OCI-LY3 (cell line): ENCODE data around the gene BRMS1L.
"Not testable (repeated sequence)": the region's sequence is repeated elsewhere in the genome, so short reads cannot be mapped to it uniquely, and the experiment has no call there.

Source experiments
- H2AFZ ChIP-seq: fragments of 200-600, 300-600 bp; shearing (Covaris generic); 2 replicates; pipeline ENCODE4 v1.6.0; 2014; ENCODE audit warnings: antibody characterized with exemption, low read depth, low read length
- H3K27ac ChIP-seq: fragments of 200-600, 300-600 bp; sonication (generic); 2 replicates; pipeline ENCODE4 v1.5.1; 2014; ENCODE audit warnings: mild to moderate bottlenecking, low read length, moderate library complexity, mixed read lengths
- H3K27me3 ChIP-seq: fragments of 200-600, 300-600 bp; sonication (generic); 2 replicates; pipeline ENCODE4 v1.6.1; 2014; ENCODE audit warnings: low read depth, low read length, mixed read lengths
- H3K36me3 ChIP-seq: fragments of 200-600, 300-600 bp; sonication (generic); replicated peaks from 2 replicates; pipeline ENCODE3; 2014; ENCODE audit warnings: low read depth, low read length, mixed read lengths
- H3K4me1 ChIP-seq: fragments of 300-600, 200-600 bp; sonication (generic); 2 replicates; pipeline ENCODE4 v1.6.1; 2014; ENCODE audit warnings: low read length, mixed read lengths
- H3K4me2 ChIP-seq: fragments of 200-600, 300-600 bp; sonication (generic); 2 replicates; pipeline ENCODE4 v1.6.1; 2014; ENCODE audit warnings: low read length, mixed read lengths
- H3K4me3 ChIP-seq: fragments of 300-600, 200-600 bp; sonication (generic); 2 replicates; pipeline ENCODE4 v1.5.1; 2014; ENCODE audit warnings: antibody characterized with exemption, mild to moderate bottlenecking, low read length, moderate library complexity
- H3K79me2 ChIP-seq: fragments of 300-600, 200-600 bp; shearing (Covaris generic); 2 replicates; pipeline ENCODE4 v1.6.1; 2014; ENCODE audit warnings: mild to moderate bottlenecking, low read length, mixed read lengths
- H3K9ac ChIP-seq: fragments of 300-600, 200-600 bp; shearing (Covaris generic); 2 replicates; pipeline ENCODE4 v1.6.0; 2014; ENCODE audit warnings: mild to moderate bottlenecking, low read length, moderate library complexity
- H3K9me3 ChIP-seq: fragments of 200-600, 300-600 bp; shearing (Covaris generic); 2 replicates; pipeline ENCODE4 v1.6.1; 2014; ENCODE audit warnings: low read length, mixed read lengths; ENCODE audit not compliant: insufficient read depth
- H4K20me1 ChIP-seq: fragments of 200-600, 300-600 bp; sonication (generic); 2 replicates; pipeline ENCODE4 v1.6.1; 2016; ENCODE audit warnings: low read length, mixed read lengths; ENCODE audit not compliant: insufficient read depth
- CTCF ChIP-seq: fragments of 200-600, 300-600 bp; sonication (generic); IDR thresholded peaks from 2 replicates; pipeline ENCODE4 v1.5.1; 2014; ENCODE audit warnings: antibody characterized with exemption, low read length, low read depth
- EZH2phosphoT487 ChIP-seq: fragments of 200-600 bp; shearing (Covaris generic); IDR thresholded peaks from 2 replicates; pipeline ENCODE4 v1.6.1; 2018; ENCODE audit warnings: antibody characterized with exemption, mixed run types, low read depth

The BRMS1L gene

GRCh38 chr14:35808638-35809563 lies 17.2 kb upstream of the BRMS1L start, which contains the start of gene RALGAPA1:
TSS of gene RALGAPA1 (minus strand) at chr14:35809295. CDS start at chr14:35808835, 460 bp downstream.
- not testable (repeated sequence) for H3K9me3 ChIP-seq, H3K4me1 ChIP-seq, H3K27me3 ChIP-seq, H4K20me1 ChIP-seq, H3K36me3 ChIP-seq
- peak; percentile 28 for TF ChIP-seq CTCF
- peak within 1 kb of the TSS; percentile 83 for H3K4me2 ChIP-seq
- peak within 1 kb of the TSS; percentile 92 for H3K4me3 ChIP-seq
- peak within 1 kb of the TSS; percentile 76 for H3K9ac ChIP-seq
- peak within 1 kb of the TSS; percentile 81 for H3K27ac ChIP-seq
- H2AFZ ChIP-seq, result peak within 1 kb of the TSS; percentile 67
- peaks cover 34% of the 10 kb centered on the region for H3K79me2 ChIP-seq

- peak overlapping the region; percentile 92 for H3K4me3 ChIP-seq
- H3K4me1 ChIP-seq, result peaks cover 9% of the 10 kb centered on the region
- H3K27ac ChIP-seq, result no peak overlapping the region
- H4K20me1 ChIP-seq, result no peaks in the 10 kb centered on the region
- peaks cover 33% of the 10 kb centered on the region for H3K79me2 ChIP-seq
- H3K27me3 ChIP-seq, result no peaks in the 10 kb centered on the region
- H3K36me3 ChIP-seq, result no peaks in the 10 kb centered on the region
- peak overlapping the region; percentile 83 for H3K4me2 ChIP-seq
- TF ChIP-seq EZH2phosphoT487, result no peak
- H3K9me3 ChIP-seq, result no peaks in the 10 kb centered on the region
- H2AFZ ChIP-seq, result peak overlapping the region; percentile 12
- H3K9ac ChIP-seq, result no peak overlapping the region
These were observed 16.5 kb upstream of the BRMS1L start for GRCh38 chr14:35809597-35809996.

GRCh38 chr14:35810963-35811362 lies 15.2 kb upstream of the BRMS1L start:
- Histone ChIP-seq H2AFZ (no peak overlapping the region), H3K9me3 (no peaks in the 10 kb centered on the region), H3K27ac (no peak overlapping the region), H3K4me3 (no peak overlapping the region), H3K27me3 (no peaks in the 10 kb centered on the region), H3K4me2 (no peak overlapping the region), H3K36me3 (no peaks in the 10 kb centered on the region), H3K4me1 (peaks cover 9% of the 10 kb centered on the region), H4K20me1 (no peaks in the 10 kb centered on the region), H3K9ac (no peak overlapping the region), H3K79me2 (peaks cover 26% of the 10 kb centered on the region)
- TF ChIP-seq EZH2phosphoT487 (no peak), CTCF (no peak)

GRCh38 chr14:35814371-35815005 lies 11.7 kb upstream of the BRMS1L start:
- H3K36me3 ChIP-seq, result no peaks in the 10 kb centered on the region
- no peaks in the 10 kb centered on the region for H4K20me1 ChIP-seq
- no peaks in the 10 kb centered on the region for H3K27me3 ChIP-seq
- TF ChIP-seq EZH2phosphoT487 (no peak), CTCF (peak; percentile 68)
- no peak overlapping the region for H3K9ac ChIP-seq
- no peaks in the 10 kb centered on the region for H3K4me1 ChIP-seq
- no peaks in the 10 kb centered on the region for H3K79me2 ChIP-seq
- no peaks in the 10 kb centered on the region for H3K9me3 ChIP-seq
- H3K27ac ChIP-seq, result no peak overlapping the region
- H3K4me3 ChIP-seq, result no peak overlapping the region
- H3K4me2 ChIP-seq, result no peak overlapping the region
- H2AFZ ChIP-seq, result no peak overlapping the region
